ENCODE measurements around the gene GMDS. TPM values are rescaled to one million over a fixed set of nuclear protein-coding genes. Genes with fewer than 3 reads are reported as not detected.

The GMDS gene
- total RNA-seq, 5 donors from 2014 or later (not counting 1 experiment from before 2014, with no cell fraction given), result 12.9 to 21.5 (median 14.6) TPM

DNA sequence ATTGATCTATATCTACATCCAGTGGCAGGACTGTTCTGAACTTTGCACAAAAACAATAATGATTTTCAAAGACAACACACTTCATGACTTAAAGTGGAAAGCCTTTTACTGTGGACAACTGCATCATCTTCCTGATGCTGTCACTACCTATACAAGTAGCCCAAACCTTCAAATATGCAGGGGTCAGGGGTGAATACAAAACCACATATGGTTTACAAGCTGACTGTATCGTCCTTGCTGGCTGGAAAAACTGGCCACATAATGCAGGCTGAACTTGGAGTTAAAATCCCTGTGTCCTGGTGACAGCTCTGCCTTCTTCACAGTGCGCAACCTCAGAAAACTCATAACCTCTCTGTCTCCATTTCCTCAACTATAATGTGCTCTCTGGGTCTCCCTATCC, 128.9 kb downstream of the GMDS start:
- H3K36me3 Mint-ChIP-seq, result peaks cover 33% of the 10 kb centered on the region
- CTCF ChIA-PET, result no interaction called here
- H3K27ac Mint-ChIP-seq, result no peak overlapping the region
- POLR2A ChIA-PET, result interaction anchor here in 1 of 2 donors (0.6 kb wide), 1 partner anchor 20 kb away, joined by 4 read pairs; no protein-coding TSS in a partner anchor
- Histone ChIP-seq H3K4me3 (ENCODE audit: control insufficient read depth in 1 of 2, extremely low read depth in 1 of 2, low read length in 1 of 2) (no peak overlapping the region), H3K27ac (ENCODE audit: low read length) (no peak overlapping the region), H3K9me3 (no peaks in the 10 kb centered on the region), H3K27me3 (replicated peaks in 1 of 2; ENCODE audit: control insufficient read depth in 2 of 2, extremely low read depth in 1 of 2, insufficient read depth in 2 of 2, low read length in 1 of 2) (no peaks in the 10 kb centered on the region), H3K4me1 (ENCODE audit: control insufficient read depth in 1 of 2, extremely low read depth in 1 of 2, insufficient read depth in 2 of 2, low read length in 2 of 2) (no peaks in the 10 kb centered on the region), H3K36me3 (ENCODE audit: control insufficient read depth in 2 of 2, extremely low read depth in 1 of 2, insufficient read depth in 1 of 2, low read length in 1 of 2) (no peaks in the 10 kb centered on the region)
- ATAC-seq (replicated peaks in 1 of 4), result no peak
- no peaks in the 10 kb centered on the region for H3K27me3 Mint-ChIP-seq
- H3K4me3 Mint-ChIP-seq, result no peak overlapping the region
- no peaks in the 10 kb centered on the region for H3K9me3 Mint-ChIP-seq
- no peak for DNase-seq
- H3K4me1 Mint-ChIP-seq, result peaks cover 6 to 12% (median 11%) of the 10 kb centered on the region in 3 donors
- 100% methylated on average over 2 of the region's 2 CpGs for WGBS (ENCODE audit: insufficient coverage)

GRCh38 chr6:2114100-2114499, 131.3 kb downstream of the GMDS start:
- no CpG with 5 or more reads among the region's 1 CpG for WGBS (ENCODE audit: insufficient coverage)
- ATAC-seq (replicated peaks in 1 of 4), result no peak
- ChIA-PET CTCF (no interaction called here), POLR2A (no interaction called here)
- Histone ChIP-seq H3K9me3 (no peaks in the 10 kb centered on the region), H3K4me1 (ENCODE audit: control insufficient read depth in 1 of 2, extremely low read depth in 1 of 2, insufficient read depth in 2 of 2, low read length in 2 of 2) (no peaks in the 10 kb centered on the region), H3K27ac (ENCODE audit: low read length) (no peak overlapping the region), H3K4me3 (ENCODE audit: control insufficient read depth in 1 of 2, extremely low read depth in 1 of 2, low read length in 1 of 2) (no peak overlapping the region), H3K27me3 (replicated peaks in 1 of 2; ENCODE audit: control insufficient read depth in 2 of 2, extremely low read depth in 1 of 2, insufficient read depth in 2 of 2, low read length in 1 of 2) (no peaks in the 10 kb centered on the region), H3K36me3 (ENCODE audit: control insufficient read depth in 2 of 2, extremely low read depth in 1 of 2, insufficient read depth in 1 of 2, low read length in 1 of 2) (no peaks in the 10 kb centered on the region)
- Mint-ChIP-seq H3K27ac (no peak overlapping the region), H3K9me3 (no peaks in the 10 kb centered on the region), H3K27me3 (no peaks in the 10 kb centered on the region), H3K4me1 (peaks cover 16 to 24% (median 22%) of the 10 kb centered on the region in 3 donors), H3K4me3 (no peak overlapping the region), H3K36me3 (peaks cover 33% of the 10 kb centered on the region)
- DNase-seq, result no peak

DNA sequence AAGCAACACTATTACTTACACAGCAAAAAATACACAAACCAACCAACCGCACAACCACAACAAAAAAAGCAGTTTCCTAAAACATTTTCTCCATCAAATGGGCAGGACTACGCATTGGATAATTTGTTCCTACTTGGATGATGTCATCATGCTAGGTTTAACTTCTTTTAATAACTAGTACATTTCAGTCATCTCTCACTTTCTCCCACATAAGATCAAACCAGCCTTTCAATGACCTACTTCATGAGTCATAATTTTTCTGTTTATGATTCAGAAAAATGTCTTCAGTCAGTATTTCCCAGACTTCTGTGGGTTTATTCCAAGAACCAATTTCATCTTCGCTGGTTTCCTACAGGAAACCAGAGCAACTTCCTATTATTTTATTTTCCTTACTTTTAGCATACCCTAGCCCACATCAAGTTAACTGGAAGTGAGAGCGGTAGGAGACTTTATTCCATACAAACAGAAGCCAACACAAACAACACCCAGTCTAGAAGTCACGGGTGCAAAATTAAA, 134.2 kb downstream of the GMDS start:
- H3K36me3 Mint-ChIP-seq, result peaks cover 36% of the 10 kb centered on the region
- no peak overlapping the region for H3K27ac Mint-ChIP-seq

GRCh38 chr6:2110504-2110903, 134.9 kb downstream of the GMDS start:
- POLR2A ChIA-PET, result no interaction called here
- 51% methylated on average over 3 of the region's 4 CpGs for WGBS (ENCODE audit: insufficient coverage)
- no peak overlapping the region for H3K27ac ChIP-seq (ENCODE audit: low read length)
- Mint-ChIP-seq H3K4me1 (peaks cover 16 to 24% (median 22%) of the 10 kb centered on the region in 3 donors), H3K4me3 (peak overlapping the region; percentile 48 to 52 (median 51)), H3K27ac (no peak overlapping the region), H3K9me3 (no peaks in the 10 kb centered on the region), H3K27me3 (no peaks in the 10 kb centered on the region), H3K36me3 (peaks cover 31% of the 10 kb centered on the region)
- H3K36me3 ChIP-seq (ENCODE audit: control insufficient read depth in 2 of 2, extremely low read depth in 1 of 2, insufficient read depth in 1 of 2, low read length in 1 of 2), result no peaks in the 10 kb centered on the region
- no peak overlapping the region for H3K4me3 ChIP-seq (ENCODE audit: control insufficient read depth in 1 of 2, extremely low read depth in 1 of 2, low read length in 1 of 2)
- CTCF ChIA-PET, result no interaction called here
- no peak for DNase-seq
- H3K4me1 ChIP-seq (ENCODE audit: control insufficient read depth in 1 of 2, extremely low read depth in 1 of 2, insufficient read depth in 2 of 2, low read length in 2 of 2), result no peaks in the 10 kb centered on the region
- no peak for ATAC-seq (replicated peaks in 1 of 4)
- H3K27me3 ChIP-seq (replicated peaks in 1 of 2; ENCODE audit: control insufficient read depth in 2 of 2, extremely low read depth in 1 of 2, insufficient read depth in 2 of 2, low read length in 1 of 2), result no peaks in the 10 kb centered on the region
- H3K9me3 ChIP-seq, result no peaks in the 10 kb centered on the region

More for the DNA sequence above, 134.2 kb downstream of the GMDS start:
- ATAC-seq (replicated peaks in 1 of 4) (no peak), DNase-seq (no peak)
- no peaks in the 10 kb centered on the region for H3K9me3 ChIP-seq
- ChIA-PET CTCF (no interaction called here), POLR2A (no interaction called here)
- H3K4me3 ChIP-seq (ENCODE audit: control insufficient read depth in 1 of 2, extremely low read depth in 1 of 2, low read length in 1 of 2), result no peak overlapping the region
- no peaks in the 10 kb centered on the region for H3K27me3 Mint-ChIP-seq
- H3K27me3 ChIP-seq (replicated peaks in 1 of 2; ENCODE audit: control insufficient read depth in 2 of 2, extremely low read depth in 1 of 2, insufficient read depth in 2 of 2, low read length in 1 of 2), result no peaks in the 10 kb centered on the region
- no peaks in the 10 kb centered on the region for H3K36me3 ChIP-seq (ENCODE audit: control insufficient read depth in 2 of 2, extremely low read depth in 1 of 2, insufficient read depth in 1 of 2, low read length in 1 of 2)
- no peaks in the 10 kb centered on the region for H3K9me3 Mint-ChIP-seq
- no peak overlapping the region for H3K27ac ChIP-seq (ENCODE audit: low read length)
- H3K4me1 ChIP-seq (ENCODE audit: control insufficient read depth in 1 of 2, extremely low read depth in 1 of 2, insufficient read depth in 2 of 2, low read length in 2 of 2), result no peaks in the 10 kb centered on the region
- peak overlapping the region; percentile 48 to 52 (median 51) for H3K4me3 Mint-ChIP-seq
- WGBS (ENCODE audit: insufficient coverage), result 17% methylated on average over 1 of the region's 5 CpGs
- peaks cover 16 to 24% (median 22%) of the 10 kb centered on the region in 3 donors for H3K4me1 Mint-ChIP-seq

DNA sequence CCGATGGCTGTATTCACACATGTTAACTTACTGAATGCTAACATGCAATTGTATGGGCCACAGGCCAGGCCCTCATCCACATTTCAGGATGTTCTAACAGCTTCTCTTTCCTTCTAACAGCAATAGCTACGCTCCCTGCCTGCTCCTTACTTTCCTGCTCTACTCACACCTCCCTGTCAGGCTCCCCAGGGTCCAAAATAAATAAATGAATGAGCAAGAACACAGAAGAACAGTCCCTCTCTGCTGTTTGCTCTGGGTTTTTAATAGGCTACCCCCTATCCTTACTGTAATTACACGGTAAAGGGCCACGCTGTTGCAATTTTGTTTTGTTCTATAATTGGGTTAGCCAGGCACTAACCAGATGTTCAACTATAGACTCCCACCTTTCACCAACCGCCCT, 135.6 kb downstream of the GMDS start:
- Histone ChIP-seq H3K36me3 (ENCODE audit: control insufficient read depth in 2 of 2, extremely low read depth in 1 of 2, insufficient read depth in 1 of 2, low read length in 1 of 2) (no peaks in the 10 kb centered on the region), H3K9me3 (no peaks in the 10 kb centered on the region), H3K4me1 (ENCODE audit: control insufficient read depth in 1 of 2, extremely low read depth in 1 of 2, insufficient read depth in 2 of 2, low read length in 2 of 2) (no peaks in the 10 kb centered on the region), H3K27ac (ENCODE audit: low read length) (no peak overlapping the region), H3K4me3 (ENCODE audit: control insufficient read depth in 1 of 2, extremely low read depth in 1 of 2, low read length in 1 of 2) (no peak overlapping the region), H3K27me3 (replicated peaks in 1 of 2; ENCODE audit: control insufficient read depth in 2 of 2, extremely low read depth in 1 of 2, insufficient read depth in 2 of 2, low read length in 1 of 2) (no peaks in the 10 kb centered on the region)
- 100% methylated on average over 3 of the region's 5 CpGs for WGBS (ENCODE audit: insufficient coverage)
- H3K27ac Mint-ChIP-seq, result no peak overlapping the region
- peaks cover 16 to 24% (median 22%) of the 10 kb centered on the region in 3 donors for H3K4me1 Mint-ChIP-seq
- ChIA-PET POLR2A (no interaction called here), CTCF (no interaction called here)
- H3K36me3 Mint-ChIP-seq, result peaks cover 28% of the 10 kb centered on the region
- H3K4me3 Mint-ChIP-seq, result no peak overlapping the region
- H3K9me3 Mint-ChIP-seq, result no peaks in the 10 kb centered on the region
- DNase-seq, result no peak
- no peak for ATAC-seq (replicated peaks in 1 of 4)
- H3K27me3 Mint-ChIP-seq, result no peaks in the 10 kb centered on the region

GRCh38 chr6:2108700-2109306, 136.6 kb downstream of the GMDS start:
- peaks cover 24% of the 10 kb centered on the region for H3K36me3 Mint-ChIP-seq
- no peak overlapping the region for H3K27ac ChIP-seq (ENCODE audit: low read length)
- no peaks in the 10 kb centered on the region for H3K36me3 ChIP-seq (ENCODE audit: control insufficient read depth in 2 of 2, extremely low read depth in 1 of 2, insufficient read depth in 1 of 2, low read length in 1 of 2)
- WGBS (ENCODE audit: insufficient coverage), result 98% methylated on average over 8 of the region's 9 CpGs
- no peaks in the 10 kb centered on the region for H3K9me3 Mint-ChIP-seq
- ATAC-seq (replicated peaks in 1 of 4), result no peak
- no peaks in the 10 kb centered on the region for H3K4me1 ChIP-seq (ENCODE audit: control insufficient read depth in 1 of 2, extremely low read depth in 1 of 2, insufficient read depth in 2 of 2, low read length in 2 of 2)
- ChIA-PET CTCF (no interaction called here), POLR2A (no interaction called here)
- peaks cover 16 to 24% (median 22%) of the 10 kb centered on the region in 3 donors for H3K4me1 Mint-ChIP-seq
- H3K27me3 ChIP-seq (replicated peaks in 1 of 2; ENCODE audit: control insufficient read depth in 2 of 2, extremely low read depth in 1 of 2, insufficient read depth in 2 of 2, low read length in 1 of 2), result no peaks in the 10 kb centered on the region
- no peak for DNase-seq
- H3K27ac Mint-ChIP-seq, result no peak overlapping the region
- no peak overlapping the region for H3K4me3 ChIP-seq (ENCODE audit: control insufficient read depth in 1 of 2, extremely low read depth in 1 of 2, low read length in 1 of 2)
- no peaks in the 10 kb centered on the region for H3K9me3 ChIP-seq
- H3K27me3 Mint-ChIP-seq, result peaks cover 0 to 1% of the 10 kb centered on the region in 2 donors
- no peak overlapping the region for H3K4me3 Mint-ChIP-seq

All from T-cell (primary cell).